Measurements from ENCODE around the gene CDH13. TPM values are rescaled to one million over a fixed set of nuclear protein-coding genes. Genes with fewer than 3 reads are reported as not detected.

CDH13 gene
- total RNA-seq, 1 donor from 2014 or later: 81.1 TPM

- H3K4me3 Mint-ChIP-seq (ENCODE audit: unreplicated experiment): no peak overlapping the region
- peaks cover 10% of the 10 kb centered on the region for H3K36me3 Mint-ChIP-seq (ENCODE audit: unreplicated experiment)
- H3K27me3 Mint-ChIP-seq (ENCODE audit: unreplicated experiment): no peaks in the 10 kb centered on the region
These were observed 424.7 kb downstream of the CDH13 start for GRCh38 chr16:83051451-83051850.

GRCh38 chr16:83054283-83054682 is 427.5 kb downstream of the CDH13 start:
- Mint-ChIP-seq H3K9me3 (ENCODE audit: unreplicated experiment) (no peaks in the 10 kb centered on the region), H3K36me3 (ENCODE audit: unreplicated experiment) (peaks cover 10% of the 10 kb centered on the region), H3K27me3 (ENCODE audit: unreplicated experiment) (no peaks in the 10 kb centered on the region), H3K27ac (ENCODE audit: unreplicated experiment) (no peak overlapping the region), H3K4me3 (ENCODE audit: unreplicated experiment) (no peak overlapping the region), H3K4me1 (ENCODE audit: low read depth, unreplicated experiment) (no peaks in the 10 kb centered on the region)
- no peak for DNase-seq
- TF ChIP-seq CTCF (IDR thresholded peaks at IDR 0.05; ENCODE audit: partially characterized antibody, unreplicated experiment): no peak

More at GRCh38 chr16:83051451-83051850, 424.7 kb downstream of the CDH13 start:
- TF ChIP-seq CTCF (IDR thresholded peaks at IDR 0.05; ENCODE audit: partially characterized antibody, unreplicated experiment): no peak
- no peaks in the 10 kb centered on the region for H3K9me3 Mint-ChIP-seq (ENCODE audit: unreplicated experiment)
- H3K4me1 Mint-ChIP-seq (ENCODE audit: low read depth, unreplicated experiment): no peaks in the 10 kb centered on the region
- no peak for DNase-seq
- no peak overlapping the region for H3K27ac Mint-ChIP-seq (ENCODE audit: unreplicated experiment)

- Mint-ChIP-seq H3K27me3 (ENCODE audit: unreplicated experiment) (no peaks in the 10 kb centered on the region), H3K9me3 (ENCODE audit: unreplicated experiment) (no peaks in the 10 kb centered on the region), H3K4me3 (ENCODE audit: unreplicated experiment) (no peak overlapping the region), H3K36me3 (ENCODE audit: unreplicated experiment) (no peaks in the 10 kb centered on the region), H3K27ac (ENCODE audit: unreplicated experiment) (no peak overlapping the region), H3K4me1 (ENCODE audit: low read depth, unreplicated experiment) (no peaks in the 10 kb centered on the region)
- no peak for DNase-seq
- TF ChIP-seq CTCF (IDR thresholded peaks at IDR 0.05; ENCODE audit: partially characterized antibody, unreplicated experiment): no peak
These were observed 431.6 kb downstream of the CDH13 start for GRCh38 chr16:83058376-83058775.

GRCh38 chr16:83059237-83059636 is 432.5 kb downstream of the CDH13 start:
- H3K36me3 Mint-ChIP-seq (ENCODE audit: unreplicated experiment): no peaks in the 10 kb centered on the region
- no peak for TF ChIP-seq CTCF (IDR thresholded peaks at IDR 0.05; ENCODE audit: partially characterized antibody, unreplicated experiment)
- H3K27ac Mint-ChIP-seq (ENCODE audit: unreplicated experiment): no peak overlapping the region
- H3K4me1 Mint-ChIP-seq (ENCODE audit: low read depth, unreplicated experiment): no peaks in the 10 kb centered on the region
- H3K4me3 Mint-ChIP-seq (ENCODE audit: unreplicated experiment): no peak overlapping the region
- DNase-seq: no peak
- H3K27me3 Mint-ChIP-seq (ENCODE audit: unreplicated experiment): no peaks in the 10 kb centered on the region
- H3K9me3 Mint-ChIP-seq (ENCODE audit: unreplicated experiment): peaks cover 2% of the 10 kb centered on the region

- Mint-ChIP-seq H3K9me3 (ENCODE audit: unreplicated experiment) (peaks cover 4% of the 10 kb centered on the region), H3K27me3 (ENCODE audit: unreplicated experiment) (peaks cover 2% of the 10 kb centered on the region), H3K27ac (ENCODE audit: unreplicated experiment) (no peak overlapping the region), H3K4me1 (ENCODE audit: low read depth, unreplicated experiment) (no peaks in the 10 kb centered on the region), H3K36me3 (ENCODE audit: unreplicated experiment) (peaks cover 8% of the 10 kb centered on the region), H3K4me3 (ENCODE audit: unreplicated experiment) (no peak overlapping the region)
- DNase-seq: no peak
- no peak for TF ChIP-seq CTCF (IDR thresholded peaks at IDR 0.05; ENCODE audit: partially characterized antibody, unreplicated experiment)
These were observed 439.2 kb downstream of the CDH13 start for GRCh38 chr16:83066011-83066410.
